ENCODE data around the gene KRT15. TPM values are rescaled to one million over a fixed set of nuclear protein-coding genes. Genes with fewer than 3 reads are reported as not detected.

Gene KRT15
- total and polyA plus RNA-seq, 2 donors (not counting 1 experiment from before 2014, with no cell fraction given): not detected

GRCh38 chr17:41511716-41512115 lies 7.0 kb downstream of the KRT15 start:
- WGBS (ENCODE audit: insufficient coverage): 73% methylated on average over 5 of the region's 10 CpGs
- H3K36me3 ChIP-seq (replicated peaks in 1 of 2; ENCODE audit: control extremely low read depth in 1 of 2, control insufficient read depth in 1 of 2, extremely low read depth in 1 of 2, insufficient read depth in 2 of 2, low read length in 1 of 2): no peaks in the 10 kb centered on the region
- H3K9me3 ChIP-seq (ENCODE audit: control extremely low read depth in 1 of 3, control insufficient read depth in 2 of 3, insufficient read depth in 1 of 3, low read length in 2 of 3): no peaks in the 10 kb centered on the region
- no peaks in the 10 kb centered on the region for H3K79me2 ChIP-seq (ENCODE audit: control insufficient read depth, insufficient read depth, low read length)
- ChIA-PET CTCF (interaction anchor here (0.9 kb wide), 1 partner anchor 704 kb away, joined by 3 read pairs; no protein-coding TSS in a partner anchor), POLR2A (no interaction called here)
- H2AFZ ChIP-seq (ENCODE audit: insufficient read depth, low read depth, low read length, poor library complexity, severe bottlenecking): no peak overlapping the region
- DNase-seq: no peak
- H4K20me1 ChIP-seq (ENCODE audit: control insufficient read depth, insufficient read depth, low read length, poor library complexity, severe bottlenecking): no peaks in the 10 kb centered on the region
- intact Hi-C loops (cut with micrococcal nuclease): no loop called here
- peaks cover 24% of the 10 kb centered on the region for H3K27me3 Mint-ChIP-seq
- no peak overlapping the region for H3K4me3 ChIP-seq (ENCODE audit: control extremely low read depth in 1 of 5, extremely low read depth in 1 of 5, insufficient read depth in 1 of 5, low read depth in 2 of 5, low read length in 4 of 5)
- H3K4me3 Mint-ChIP-seq: no peak overlapping the region
- H3K4me1 Mint-ChIP-seq: no peaks in the 10 kb centered on the region
- H3K4me1 ChIP-seq (ENCODE audit: control insufficient read depth in 2 of 2, insufficient read depth in 2 of 2, low read length in 2 of 2): no peaks in the 10 kb centered on the region
- no peaks in the 10 kb centered on the region for H3K9me3 Mint-ChIP-seq (ENCODE audit: insufficient read depth)
- no peak overlapping the region for H3K9ac ChIP-seq (ENCODE audit: low read length)
- no peak for TF ChIP-seq EZH2 (IDR thresholded peaks at IDR 0.05; ENCODE audit: borderline replicate concordance, insufficient read depth, low read depth, low read length, poor library complexity, severe bottlenecking)
- TF ChIP-seq CTCF (IDR thresholded peaks at IDR 0.05): no peak
- H3K27ac Mint-ChIP-seq: no peak overlapping the region
- H3K27me3 ChIP-seq (replicated peaks in 1 of 4; ENCODE audit: control extremely low read depth in 1 of 4, control insufficient read depth in 3 of 4, insufficient read depth in 4 of 4, low read length in 3 of 4): no peaks in the 10 kb centered on the region
- H3K27ac ChIP-seq (ENCODE audit: low read length in 2 of 2): no peak overlapping the region
- no peak for ATAC-seq (ENCODE audit: low read depth)
- no peak overlapping the region for H3K4me2 ChIP-seq (replicated peaks; ENCODE audit: low read depth, low read length, poor library complexity, severe bottlenecking)

GRCh38 chr17:41511116-41511515 lies 7.6 kb downstream of the KRT15 start:
- no peak for ATAC-seq (ENCODE audit: low read depth)
- intact Hi-C loops (cut with micrococcal nuclease): no loop called here
- CTCF ChIA-PET: no interaction called here
- Histone ChIP-seq H3K27ac (ENCODE audit: low read length in 2 of 2) (no peak overlapping the region), H3K36me3 (replicated peaks in 1 of 2; ENCODE audit: control extremely low read depth in 1 of 2, control insufficient read depth in 1 of 2, extremely low read depth in 1 of 2, insufficient read depth in 2 of 2, low read length in 1 of 2) (no peaks in the 10 kb centered on the region), H3K4me1 (ENCODE audit: control insufficient read depth in 2 of 2, insufficient read depth in 2 of 2, low read length in 2 of 2) (peaks cover 0 to 2% of the 10 kb centered on the region in 2 donors), H3K27me3 (replicated peaks in 1 of 4; ENCODE audit: control extremely low read depth in 1 of 4, control insufficient read depth in 3 of 4, insufficient read depth in 4 of 4, low read length in 3 of 4) (no peaks in the 10 kb centered on the region), H2AFZ (ENCODE audit: insufficient read depth, low read depth, low read length, poor library complexity, severe bottlenecking) (no peak overlapping the region), H3K79me2 (ENCODE audit: control insufficient read depth, insufficient read depth, low read length) (no peaks in the 10 kb centered on the region), H3K4me3 (ENCODE audit: control extremely low read depth in 1 of 5, extremely low read depth in 1 of 5, insufficient read depth in 1 of 5, low read depth in 2 of 5, low read length in 4 of 5) (no peak overlapping the region), H3K4me2 (replicated peaks; ENCODE audit: low read depth, low read length, poor library complexity, severe bottlenecking) (no peak overlapping the region), H4K20me1 (ENCODE audit: control insufficient read depth, insufficient read depth, low read length, poor library complexity, severe bottlenecking) (no peaks in the 10 kb centered on the region), H3K9me3 (ENCODE audit: control extremely low read depth in 1 of 3, control insufficient read depth in 2 of 3, insufficient read depth in 1 of 3, low read length in 2 of 3) (no peaks in the 10 kb centered on the region), H3K9ac (ENCODE audit: low read length) (no peak overlapping the region)
- DNase-seq: no peak
- no peak overlapping the region for H3K27ac Mint-ChIP-seq
- peaks cover 1% of the 10 kb centered on the region for H3K4me1 Mint-ChIP-seq
- peaks cover 23% of the 10 kb centered on the region for H3K27me3 Mint-ChIP-seq
- 93% methylated on average over 3 of the region's 4 CpGs for WGBS (ENCODE audit: insufficient coverage)
- POLR2A ChIA-PET: no interaction called here
- H3K4me3 Mint-ChIP-seq: no peak overlapping the region
- H3K9me3 Mint-ChIP-seq (ENCODE audit: insufficient read depth): no peaks in the 10 kb centered on the region
- TF ChIP-seq CTCF (IDR thresholded peaks at IDR 0.05): no peak
- TF ChIP-seq EZH2 (IDR thresholded peaks at IDR 0.05; ENCODE audit: borderline replicate concordance, insufficient read depth, low read depth, low read length, poor library complexity, severe bottlenecking): no peak

Measured in B cell (primary cell).